Skeletal muscle tissue (tissue), 4 donors: ENCODE results near the gene MEG3. TPM values are rescaled to one million over a fixed set of nuclear protein-coding genes. Genes with fewer than 3 reads are reported as not detected.

Source experiments
- H3K27ac ChIP-seq: one replicate; pipeline ENCODE4 v1.7.0; 2013; ENCODE audit warnings: mild to moderate bottlenecking, low read depth, low read length, inconsistent platforms
- H3K27me3 ChIP-seq, 3 donors: one replicate each; pipeline ENCODE4 v1.7.0; 2013; ENCODE audit warnings: low read length in 3 of 3; ENCODE audit not compliant: control insufficient read depth in 3 of 3, insufficient read depth in 3 of 3
- H3K36me3 ChIP-seq, 3 donors: one replicate each; pipeline ENCODE4 v1.7.0; 2013; ENCODE audit warnings: low read length in 3 of 3; ENCODE audit not compliant: control insufficient read depth in 3 of 3, insufficient read depth in 3 of 3
- H3K4me1 ChIP-seq, 3 donors: one replicate each; pipeline ENCODE4 v1.7.0; 2013; ENCODE audit warnings: low read length in 3 of 3, mild to moderate bottlenecking in 3 of 3; ENCODE audit not compliant: control insufficient read depth in 3 of 3, insufficient read depth in 3 of 3
- H3K4me3 ChIP-seq, 3 donors: one replicate each; pipeline ENCODE4 v1.7.0; 2013; ENCODE audit warnings: low read length in 3 of 3
- H3K9ac ChIP-seq, 3 donors: one replicate each; pipeline ENCODE4 v1.7.0; 2013; ENCODE audit warnings: low read length in 3 of 3, mild to moderate bottlenecking in 3 of 3, moderate library complexity in 2 of 3, low read depth in 1 of 3
- H3K9me3 ChIP-seq, 3 donors: one replicate each; pipeline ENCODE4 v1.7.0; 2013; ENCODE audit warnings: low read length in 3 of 3; ENCODE audit not compliant: control insufficient read depth in 3 of 3
- total RNA-seq: library from RNA; depleted of rRNA; stranded (reverse); fragments of >200 nt; gene quantifications from one replicate; pipeline ENCODE4 v1.2.3, GENCODE V29; 2014
- donor health status: Osteomylitis.

The MEG3 gene
- total RNA-seq, 1 donor from 2014 or later: 587 TPM

DNA sequence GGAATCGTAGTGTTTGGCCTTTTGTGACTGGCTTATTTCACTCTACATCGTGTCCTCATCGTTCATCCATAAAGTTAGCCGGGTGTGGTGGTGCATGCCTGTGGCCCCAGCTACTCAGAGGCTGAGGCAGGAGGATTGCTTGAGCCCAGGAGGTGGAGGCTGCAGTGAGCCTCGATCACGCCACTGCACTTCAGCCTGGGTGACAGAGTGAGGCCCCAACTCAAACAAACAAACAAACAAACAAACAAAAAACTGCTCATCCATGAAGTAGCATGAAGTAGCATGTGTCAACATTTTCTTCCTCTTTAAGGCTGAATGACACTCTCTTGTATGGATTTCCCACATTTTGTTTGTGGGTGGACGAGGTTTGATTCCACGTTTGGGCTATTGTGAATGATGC, 44.0 kb upstream of the MEG3 start:
- peaks cover 21 to 26% (median 22%) of the 10 kb centered on the region in 3 donors for H3K4me1 ChIP-seq

GRCh38 chr14:100782516-100783320, 43.2 kb upstream of the MEG3 start:
- no peak overlapping the region for H3K27ac ChIP-seq
- peaks cover 13 to 18% (median 14%) of the 10 kb centered on the region in 3 donors for H3K4me1 ChIP-seq
- H3K36me3 ChIP-seq: no peaks in the 10 kb centered on the region
- H3K4me3 ChIP-seq: no peak overlapping the region
- no peak overlapping the region for H3K9ac ChIP-seq
- H3K27me3 ChIP-seq: peaks cover 0 to 17% (median 13%) of the 10 kb centered on the region in 3 donors
- no peaks in the 10 kb centered on the region for H3K9me3 ChIP-seq

More for the DNA sequence above, 44.0 kb upstream of the MEG3 start:
- Histone ChIP-seq H3K9me3 (no peaks in the 10 kb centered on the region), H3K27me3 (peaks cover 0 to 14% (median 13%) of the 10 kb centered on the region in 3 donors), H3K9ac (no peak overlapping the region), H3K36me3 (no peaks in the 10 kb centered on the region), H3K4me3 (no peak overlapping the region), H3K27ac (no peak overlapping the region)

DNA sequence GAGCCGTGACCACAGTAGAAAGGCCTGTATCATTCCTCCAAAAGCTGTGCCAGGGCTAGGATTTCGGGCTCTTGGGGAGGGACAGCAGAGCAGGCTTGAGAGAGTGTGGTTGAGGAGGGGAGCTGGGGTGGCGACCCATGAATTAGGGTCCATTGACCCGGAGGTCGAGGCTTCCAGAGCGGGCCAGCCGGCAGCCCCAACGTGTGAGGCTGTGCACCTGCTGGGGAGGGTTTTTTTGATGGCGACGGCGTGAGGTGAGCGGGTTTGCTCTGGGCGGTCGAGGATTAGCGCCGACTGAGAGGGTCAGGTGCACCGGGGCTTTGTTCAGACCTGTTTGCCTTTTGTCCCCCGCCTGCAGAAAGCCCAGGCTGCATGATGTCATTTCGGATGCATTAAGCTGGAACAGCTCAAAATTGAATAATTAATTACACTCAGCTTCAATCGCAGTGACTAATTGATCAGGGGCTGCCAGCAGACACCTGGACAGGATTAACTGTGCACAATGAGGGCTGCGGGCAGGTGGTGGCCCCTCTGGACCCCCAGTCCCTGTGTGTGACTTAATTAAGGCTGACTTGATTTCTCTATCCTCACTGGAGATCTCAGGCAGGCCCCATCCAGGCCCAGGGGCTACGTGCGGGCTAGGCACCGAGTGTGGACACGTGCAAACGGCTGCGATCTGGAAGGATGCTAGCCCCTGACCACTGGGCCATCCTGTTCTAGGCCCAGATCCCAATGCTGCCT, 42.1 kb upstream of the MEG3 start:
- H3K4me1 ChIP-seq: peaks cover 2 to 7% (median 4%) of the 10 kb centered on the region in 3 donors
- H3K27me3 ChIP-seq: peaks cover 0 to 19% (median 15%) of the 10 kb centered on the region in 3 donors
- no peak overlapping the region for H3K4me3 ChIP-seq
- H3K9me3 ChIP-seq: no peaks in the 10 kb centered on the region
- H3K36me3 ChIP-seq: no peaks in the 10 kb centered on the region
- no peak overlapping the region for H3K9ac ChIP-seq
- H3K27ac ChIP-seq: no peak overlapping the region

DNA sequence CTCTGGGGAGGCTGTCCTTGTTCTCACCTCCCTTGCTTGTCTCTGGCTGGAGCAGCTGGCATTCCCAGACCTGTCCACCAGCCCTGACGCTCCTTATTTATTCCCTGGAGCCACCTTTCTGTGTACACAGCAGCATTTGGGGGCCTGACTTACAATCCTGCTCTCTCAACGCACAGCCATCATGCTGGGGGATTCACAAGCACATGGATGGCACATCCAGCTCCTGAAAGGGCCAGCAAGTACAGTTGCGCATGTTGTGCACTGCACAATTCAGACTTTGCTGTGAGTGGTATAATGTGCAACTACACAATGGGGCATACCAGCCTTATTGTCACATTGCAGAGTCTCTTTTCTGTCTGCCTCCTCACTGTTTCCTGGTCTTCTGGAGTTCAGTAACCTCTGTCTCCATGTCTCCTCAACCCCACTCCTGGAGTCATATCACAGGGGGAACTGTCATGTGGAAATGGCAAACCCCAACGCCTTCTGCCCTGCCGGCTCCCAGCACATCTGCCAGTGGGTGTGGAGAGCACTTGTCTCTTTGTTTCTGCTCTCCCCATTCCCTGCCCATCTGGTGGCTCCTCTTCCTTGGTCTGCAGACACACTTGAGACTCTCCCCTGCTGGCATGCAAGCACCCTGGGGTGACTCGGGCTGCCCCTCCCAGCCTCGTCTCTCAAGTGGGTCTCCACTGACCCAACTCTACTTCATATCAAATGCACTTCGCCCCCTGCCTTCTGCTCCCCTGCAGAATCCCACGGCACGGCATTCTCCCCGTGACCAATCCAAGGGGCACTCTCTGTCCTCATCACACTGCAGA, 41.2 kb upstream of the MEG3 start:
- Histone ChIP-seq H3K9me3 (no peaks in the 10 kb centered on the region), H3K9ac (no peak overlapping the region), H3K36me3 (no peaks in the 10 kb centered on the region), H3K27me3 (peaks cover 0 to 20% (median 15%) of the 10 kb centered on the region in 3 donors), H3K4me1 (no peaks in the 10 kb centered on the region), H3K27ac (no peak overlapping the region), H3K4me3 (no peak overlapping the region)

- no peaks in the 10 kb centered on the region for H3K9me3 ChIP-seq
- H3K4me3 ChIP-seq: no peak overlapping the region
- no peaks in the 10 kb centered on the region for H3K4me1 ChIP-seq
- no peaks in the 10 kb centered on the region for H3K36me3 ChIP-seq
- no peak overlapping the region for H3K27ac ChIP-seq
- H3K27me3 ChIP-seq: peaks cover 0 to 24% (median 19%) of the 10 kb centered on the region in 3 donors
- no peak overlapping the region for H3K9ac ChIP-seq
These were observed 40.6 kb upstream of the MEG3 start for GRCh38 chr14:100785338-100785615.

- H3K27me3 ChIP-seq: peaks cover 2 to 24% (median 19%) of the 10 kb centered on the region in 3 donors
- no peak overlapping the region for H3K9ac ChIP-seq
- H3K36me3 ChIP-seq: no peaks in the 10 kb centered on the region
- no peak overlapping the region for H3K4me3 ChIP-seq
- H3K9me3 ChIP-seq: no peaks in the 10 kb centered on the region
- H3K4me1 ChIP-seq: no peaks in the 10 kb centered on the region
- H3K27ac ChIP-seq: no peak overlapping the region
These were observed 40.3 kb upstream of the MEG3 start for GRCh38 chr14:100785626-100786025.

DNA sequence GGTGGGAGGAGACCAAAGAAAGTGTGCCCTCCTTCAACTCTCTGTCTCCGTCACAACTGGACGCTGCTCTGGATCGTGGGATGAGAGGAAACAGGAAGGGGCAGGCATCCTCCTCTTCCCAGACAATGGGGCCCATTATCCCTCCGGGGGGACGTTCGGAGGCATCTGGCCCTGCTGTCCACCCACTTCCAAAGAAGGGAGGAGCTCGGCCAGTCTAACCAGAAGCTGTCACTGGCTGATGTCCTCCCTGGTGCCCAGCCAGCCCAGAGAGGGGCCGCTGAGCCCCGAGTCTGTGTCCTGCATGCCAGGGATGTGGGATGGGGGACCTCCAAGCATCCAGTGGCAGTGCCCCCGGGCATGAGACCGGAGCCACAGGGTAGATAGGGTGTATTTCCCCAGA, 39.8 kb upstream of the MEG3 start:
- no peak overlapping the region for H3K27ac ChIP-seq
- H3K9ac ChIP-seq: no peak overlapping the region
- H3K4me1 ChIP-seq: no peaks in the 10 kb centered on the region
- H3K27me3 ChIP-seq: peaks cover 2 to 27% (median 22%) of the 10 kb centered on the region in 3 donors
- no peaks in the 10 kb centered on the region for H3K36me3 ChIP-seq
- no peak overlapping the region for H3K4me3 ChIP-seq
- no peaks in the 10 kb centered on the region for H3K9me3 ChIP-seq

- no peaks in the 10 kb centered on the region for H3K36me3 ChIP-seq
- H3K9me3 ChIP-seq: no peaks in the 10 kb centered on the region
- peaks cover 2 to 32% (median 28%) of the 10 kb centered on the region in 3 donors for H3K27me3 ChIP-seq
- H3K4me3 ChIP-seq: no peak overlapping the region
- H3K27ac ChIP-seq: no peak overlapping the region
- H3K4me1 ChIP-seq: no peaks in the 10 kb centered on the region
- no peak overlapping the region for H3K9ac ChIP-seq
These were observed 39.2 kb upstream of the MEG3 start for GRCh38 chr14:100786576-100787219.

- H3K27me3 ChIP-seq: peaks cover 2 to 39% (median 37%) of the 10 kb centered on the region in 3 donors
- H3K9ac ChIP-seq: no peak overlapping the region
- H3K36me3 ChIP-seq: no peaks in the 10 kb centered on the region
- no peak overlapping the region for H3K27ac ChIP-seq
- no peaks in the 10 kb centered on the region for H3K9me3 ChIP-seq
- H3K4me3 ChIP-seq: no peak overlapping the region
- H3K4me1 ChIP-seq: no peaks in the 10 kb centered on the region
These were observed 38.3 kb upstream of the MEG3 start for GRCh38 chr14:100787659-100788058.
